Activated CD4-positive, alpha-beta T cell treated with anti-CD3 and anti-CD28 coated beads, Interleukin-2, Interleukin-6, amounts not matched to agents 100 ng/mL and 50 ng/mL, durations not matched to agents 16 hours and 8 hours (primary cell): ENCODE results near the gene AMIGO2.

Experiments used
- DNase-seq: peaks from one replicate; pipeline ENCODE4 v3.0.0-alpha.2; 2020

Gene AMIGO2

GRCh38 chr12:47032644-47033043, 47.1 kb downstream of the AMIGO2 start:
- peak; percentile 53 for DNase-seq

- no peak for DNase-seq
These were observed 49.9 kb downstream of the AMIGO2 start for GRCh38 chr12:47029903-47030302.

GRCh38 chr12:47028981-47029708, 50.6 kb downstream of the AMIGO2 start:
- DNase-seq = no peak

DNA sequence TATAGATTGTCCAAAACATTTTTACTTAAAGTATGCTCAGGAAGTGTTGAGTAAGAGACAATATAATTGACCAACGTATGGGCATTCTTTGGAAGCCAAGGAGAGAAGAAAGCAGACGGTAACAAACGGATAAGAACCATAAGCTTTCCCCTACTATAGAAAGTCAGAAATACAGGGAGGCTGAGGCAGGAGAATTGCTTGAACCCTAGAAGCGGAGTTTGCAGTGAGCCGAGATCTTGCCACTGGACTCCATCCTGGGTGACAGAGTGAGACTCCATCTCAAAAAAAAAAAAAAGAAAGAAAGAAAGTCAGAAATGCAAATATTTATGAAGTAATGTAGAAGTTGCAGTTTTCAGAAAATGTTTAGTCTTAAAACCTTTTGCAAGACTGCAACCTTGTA, 51.6 kb downstream of the AMIGO2 start:
- DNase-seq = no peak
